Measurements from ENCODE around the gene FMO2. TPM values are rescaled to one million over a fixed set of nuclear protein-coding genes. Genes with fewer than 3 reads are reported as not detected.
A peak's percentile ranks its signal among the peaks of the same experiment; 100 is the strongest.

Gene FMO2
- total RNA-seq, 3 donors from 2014 or later (not counting 1 experiment from before 2014, with no cell fraction given), result not detected

- no peaks in the 10 kb centered on the region for H3K36me3 Mint-ChIP-seq
- ATAC-seq (peak in 2 of 3 donors; percentile 41 to 44), DNase-seq (peak in 1 of 2 donors; percentile 28)
- 9% methylated on average over 34 of the region's 34 CpGs for WGBS (ENCODE audit: insufficient coverage)
- peaks cover 5 to 11% of the 10 kb centered on the region in 2 donors for H3K4me1 Mint-ChIP-seq
- intact Hi-C loops (cut with micrococcal nuclease), result no loop called here
- peak overlapping the region; percentile 61 for H3K4me3 Mint-ChIP-seq
- Histone ChIP-seq H3K4me3 (ENCODE audit: low read length) (peak overlapping the region; percentile 14), H3K36me3 (ENCODE audit: control insufficient read depth, insufficient read depth, low read length) (no peaks in the 10 kb centered on the region), H3K9me3 (ENCODE audit: control insufficient read depth, insufficient read depth, low read length) (no peaks in the 10 kb centered on the region), H3K4me1 (ENCODE audit: control insufficient read depth, insufficient read depth, low read length) (peaks cover 11% of the 10 kb centered on the region), H3K27ac (ENCODE audit: low read length) (no peak overlapping the region), H3K27me3 (ENCODE audit: control insufficient read depth, insufficient read depth, low read length) (peaks cover 5% of the 10 kb centered on the region)
- H3K27me3 Mint-ChIP-seq (ENCODE audit: low read depth in 2 of 2), result peaks cover 36 to 43% of the 10 kb centered on the region in 2 donors
- H3K27ac Mint-ChIP-seq, result no peak overlapping the region
- no peak for TF ChIP-seq CTCF (IDR thresholded peaks at IDR 0.05)
- no peaks in the 10 kb centered on the region for H3K9me3 Mint-ChIP-seq
These were observed 66.2 kb downstream of the FMO2 start for GRCh38 chr1:171251042-171251951.

GRCh38 chr1:171251952-171252300 is 66.8 kb downstream of the FMO2 start:
- Histone ChIP-seq H3K4me3 (ENCODE audit: low read length) (no peak overlapping the region), H3K4me1 (ENCODE audit: control insufficient read depth, insufficient read depth, low read length) (peaks cover 11% of the 10 kb centered on the region), H3K9me3 (ENCODE audit: control insufficient read depth, insufficient read depth, low read length) (no peaks in the 10 kb centered on the region), H3K27ac (ENCODE audit: low read length) (no peak overlapping the region), H3K36me3 (ENCODE audit: control insufficient read depth, insufficient read depth, low read length) (no peaks in the 10 kb centered on the region), H3K27me3 (ENCODE audit: control insufficient read depth, insufficient read depth, low read length) (peaks cover 5% of the 10 kb centered on the region)
- no peak overlapping the region for H3K4me3 Mint-ChIP-seq
- intact Hi-C loops (cut with micrococcal nuclease), result no loop called here
- TF ChIP-seq CTCF (IDR thresholded peaks at IDR 0.05), result no peak
- H3K27me3 Mint-ChIP-seq (ENCODE audit: low read depth in 2 of 2), result peaks cover 36% of the 10 kb centered on the region in 2 donors
- H3K4me1 Mint-ChIP-seq, result peaks cover 5 to 11% of the 10 kb centered on the region in 2 donors
- H3K9me3 Mint-ChIP-seq, result no peaks in the 10 kb centered on the region
- no peak for DNase-seq
- H3K36me3 Mint-ChIP-seq, result no peaks in the 10 kb centered on the region
- ATAC-seq, result no peak
- WGBS (ENCODE audit: insufficient coverage), result 24% methylated on average over 4 of the region's 6 CpGs
- no peak overlapping the region for H3K27ac Mint-ChIP-seq

GRCh38 chr1:171252482-171252881 is 67.4 kb downstream of the FMO2 start:
- intact Hi-C loops (cut with micrococcal nuclease), result no loop called here
- H3K9me3 Mint-ChIP-seq, result no peaks in the 10 kb centered on the region
- 31% methylated on average over 5 of the region's 5 CpGs for WGBS (ENCODE audit: insufficient coverage)
- no peaks in the 10 kb centered on the region for H3K9me3 ChIP-seq (ENCODE audit: control insufficient read depth, insufficient read depth, low read length)
- peaks cover 5% of the 10 kb centered on the region for H3K27me3 ChIP-seq (ENCODE audit: control insufficient read depth, insufficient read depth, low read length)
- DNase-seq, result no peak
- H3K4me1 ChIP-seq (ENCODE audit: control insufficient read depth, insufficient read depth, low read length), result peaks cover 11% of the 10 kb centered on the region
- H3K4me1 Mint-ChIP-seq, result peaks cover 5 to 11% of the 10 kb centered on the region in 2 donors
- no peak overlapping the region for H3K4me3 Mint-ChIP-seq
- H3K27ac Mint-ChIP-seq, result no peak overlapping the region
- H3K36me3 Mint-ChIP-seq, result no peaks in the 10 kb centered on the region
- no peaks in the 10 kb centered on the region for H3K36me3 ChIP-seq (ENCODE audit: control insufficient read depth, insufficient read depth, low read length)
- ATAC-seq, result no peak
- H3K4me3 ChIP-seq (ENCODE audit: low read length), result no peak overlapping the region
- peaks cover 31 to 38% of the 10 kb centered on the region in 2 donors for H3K27me3 Mint-ChIP-seq (ENCODE audit: low read depth in 2 of 2)
- TF ChIP-seq CTCF (IDR thresholded peaks at IDR 0.05), result no peak
- H3K27ac ChIP-seq (ENCODE audit: low read length), result no peak overlapping the region
